Muscle layer of duodenum (tissue), 2 donors: Measurements from ENCODE around the gene SNIP1.
"Not testable (repeated sequence)": the region's sequence is repeated elsewhere in the genome, so short reads cannot be mapped to it uniquely, and the experiment has no call there.

Source experiments
- H3K27ac ChIP-seq: one replicate; pipeline ENCODE4 v1.7.0; 2013; ENCODE audit warnings: mild to moderate bottlenecking, low read length
- H3K27me3 ChIP-seq: one replicate; pipeline ENCODE4 v1.7.0; 2013; ENCODE audit warnings: low read depth, mild to moderate bottlenecking, control low read depth, low read length
- H3K36me3 ChIP-seq, 2 donors: one replicate each; pipeline ENCODE4 v1.7.0; 2013; ENCODE audit warnings: low read length in 2 of 2, control low read depth in 1 of 2, mild to moderate bottlenecking in 1 of 2; ENCODE audit not compliant: insufficient read depth in 2 of 2, control insufficient read depth in 1 of 2
- H3K4me1 ChIP-seq, 2 donors: one replicate each; pipeline ENCODE4 v1.7.0; 2013; ENCODE audit warnings: low read length in 2 of 2, mild to moderate bottlenecking in 2 of 2, control low read depth in 1 of 2, moderate library complexity in 1 of 2; ENCODE audit not compliant: insufficient read depth in 2 of 2, control insufficient read depth in 1 of 2
- H3K4me3 ChIP-seq, 2 donors: one replicate each; pipeline ENCODE4 v1.7.0; 2013; ENCODE audit warnings: low read length in 2 of 2, low read depth in 1 of 2, mild to moderate bottlenecking in 1 of 2
- H3K9me3 ChIP-seq, 2 donors: one replicate each; pipeline ENCODE4 v1.7.0; 2013; ENCODE audit warnings: low read length in 2 of 2, control low read depth in 1 of 2, mild to moderate bottlenecking in 1 of 2; ENCODE audit not compliant: control insufficient read depth in 1 of 2
- donor health status: healthy.

The SNIP1 gene

GRCh38 chr1:37574834-37575480 lies 20.9 kb upstream of the SNIP1 start:
- Histone ChIP-seq H3K4me1 (peaks cover 0 to 11% of the 10 kb centered on the region in 2 donors), H3K4me3 (no peak overlapping the region), H3K36me3 (peaks cover 65% of the 10 kb centered on the region in 2 donors), H3K27ac (peak overlapping the region; percentile 77), H3K9me3 (no peaks in the 10 kb centered on the region), H3K27me3 (no peaks in the 10 kb centered on the region)

- no peak overlapping the region for H3K27ac ChIP-seq
- H3K36me3 ChIP-seq: peaks cover 83 to 88% of the 10 kb centered on the region in 2 donors
- peaks cover 0 to 18% of the 10 kb centered on the region in 2 donors for H3K4me1 ChIP-seq
- H3K27me3 ChIP-seq: no peaks in the 10 kb centered on the region
- H3K9me3 ChIP-seq: no peaks in the 10 kb centered on the region
- H3K4me3 ChIP-seq: no peak overlapping the region
Observed at GRCh38 chr1:37570528-37571334, 16.6 kb upstream of the SNIP1 start.

- peak overlapping the region; percentile 72 for H3K27ac ChIP-seq
- peaks cover 67 to 74% of the 10 kb centered on the region in 2 donors for H3K36me3 ChIP-seq
Observed at GRCh38 chr1:37567023-37567422, 12.9 kb upstream of the SNIP1 start.

GRCh38 chr1:37564892-37565291 lies 10.8 kb upstream of the SNIP1 start:
- peaks cover 0 to 9% of the 10 kb centered on the region in 2 donors for H3K4me1 ChIP-seq
- no peaks in the 10 kb centered on the region for H3K27me3 ChIP-seq
- no peak overlapping the region for H3K4me3 ChIP-seq
- peaks cover 60 to 62% of the 10 kb centered on the region in 2 donors for H3K36me3 ChIP-seq
- no peak overlapping the region for H3K27ac ChIP-seq
- H3K9me3 ChIP-seq: no peaks in the 10 kb centered on the region

More at GRCh38 chr1:37567023-37567422, 12.9 kb upstream of the SNIP1 start:
- H3K4me3 ChIP-seq: no peak overlapping the region
- H3K4me1 ChIP-seq: peaks cover 0 to 9% of the 10 kb centered on the region in 2 donors
- no peaks in the 10 kb centered on the region for H3K27me3 ChIP-seq
- H3K9me3 ChIP-seq: no peaks in the 10 kb centered on the region

GRCh38 chr1:37562984-37563383 lies 8.9 kb upstream of the SNIP1 start:
- Histone ChIP-seq H3K36me3 (peaks cover 42 to 47% of the 10 kb centered on the region in 2 donors), H3K27ac (no peak overlapping the region), H3K27me3 (no peaks in the 10 kb centered on the region), H3K4me3 (no peak overlapping the region), H3K4me1 (peaks cover 0 to 10% of the 10 kb centered on the region in 2 donors), H3K9me3 (no peaks in the 10 kb centered on the region)

- H3K4me3 ChIP-seq: no peak overlapping the region
- H3K36me3 ChIP-seq: peaks cover 27 to 35% of the 10 kb centered on the region in 2 donors
- H3K27ac ChIP-seq: no peak overlapping the region
- H3K4me1 ChIP-seq: peaks cover 0 to 22% of the 10 kb centered on the region in 2 donors
- H3K9me3 ChIP-seq: no peaks in the 10 kb centered on the region
- no peaks in the 10 kb centered on the region for H3K27me3 ChIP-seq
Observed at GRCh38 chr1:37561133-37562132, 7.3 kb upstream of the SNIP1 start.

DNA sequence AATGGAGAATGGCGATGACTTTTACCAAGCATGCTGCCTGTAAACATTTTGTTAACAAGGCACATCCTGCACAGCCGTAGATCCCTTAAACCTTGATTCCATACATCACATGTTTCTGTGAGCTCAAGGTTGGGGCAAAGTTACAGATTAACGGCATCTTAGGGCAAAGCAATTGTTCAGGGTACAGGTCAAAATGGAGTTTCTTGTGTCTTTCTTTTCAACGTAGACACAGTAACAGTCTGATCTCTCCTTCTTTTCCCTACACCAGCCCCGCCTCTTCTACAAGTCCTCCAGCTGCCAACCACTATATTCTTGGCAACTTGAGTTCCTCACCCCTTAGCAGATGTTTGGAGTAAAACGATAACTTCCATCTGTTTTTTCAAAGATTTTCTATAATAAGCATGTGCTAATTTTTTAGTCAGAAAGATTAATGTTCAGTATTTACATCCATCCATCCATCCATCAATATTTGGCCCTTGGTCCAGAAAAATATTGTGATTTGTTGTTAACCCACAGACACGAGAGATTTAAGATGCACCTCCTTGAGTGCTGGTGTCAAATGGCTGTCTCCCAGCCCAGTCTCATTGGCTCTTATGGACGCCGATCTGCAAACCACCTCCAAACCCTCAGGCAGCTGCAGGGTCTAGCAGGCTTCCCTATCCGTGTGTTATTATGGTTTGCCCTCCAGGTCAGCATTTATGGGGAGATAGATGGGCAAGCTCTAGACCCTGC lies 6.5 kb upstream of the SNIP1 start:
- H3K27me3 ChIP-seq: no peaks in the 10 kb centered on the region
- no peaks in the 10 kb centered on the region for H3K9me3 ChIP-seq
- H3K36me3 ChIP-seq: peaks cover 18 to 29% of the 10 kb centered on the region in 2 donors
- H3K4me1 ChIP-seq: peaks cover 0 to 21% of the 10 kb centered on the region in 2 donors
- no peak overlapping the region for H3K4me3 ChIP-seq
- no peak overlapping the region for H3K27ac ChIP-seq

- Histone ChIP-seq H3K36me3 (peaks cover 12 to 23% of the 10 kb centered on the region in 2 donors), H3K4me1 (peaks cover 0 to 21% of the 10 kb centered on the region in 2 donors)
- not testable (repeated sequence) for H3K27me3 ChIP-seq, H3K27ac ChIP-seq, H3K9me3 ChIP-seq, H3K4me3 ChIP-seq
Observed at GRCh38 chr1:37559957-37560379, 5.9 kb upstream of the SNIP1 start.

DNA sequence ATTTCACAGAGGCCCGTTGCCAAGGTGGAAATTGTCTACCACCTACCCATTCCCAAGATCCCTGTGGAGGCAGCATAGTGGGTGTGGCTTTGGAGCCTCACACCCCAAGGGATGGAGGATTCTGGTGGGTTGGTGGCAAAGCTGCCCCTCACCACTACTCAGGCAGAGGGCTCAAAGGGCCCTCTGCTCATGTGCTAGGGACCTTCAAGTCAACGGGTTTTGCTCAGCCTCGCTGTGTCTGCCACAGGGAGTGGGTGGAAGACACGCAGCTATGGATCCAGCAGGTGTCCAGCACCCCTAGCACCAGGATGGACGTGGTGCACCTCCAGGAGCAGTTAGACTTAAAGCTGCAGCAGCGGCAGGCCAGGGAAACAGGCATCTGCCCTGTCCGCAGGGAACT lies 5.0 kb upstream of the SNIP1 start:
- no peaks in the 10 kb centered on the region for H3K9me3 ChIP-seq
- no peak overlapping the region for H3K4me3 ChIP-seq
- H3K36me3 ChIP-seq: peaks cover 9 to 19% of the 10 kb centered on the region in 2 donors
- H3K27me3 ChIP-seq: no peaks in the 10 kb centered on the region
- H3K4me1 ChIP-seq: peaks cover 0 to 21% of the 10 kb centered on the region in 2 donors
- H3K27ac ChIP-seq: no peak overlapping the region

- Histone ChIP-seq H3K36me3 (peaks cover 9 to 19% of the 10 kb centered on the region in 2 donors), H3K4me1 (peaks cover 1 to 22% of the 10 kb centered on the region in 2 donors), H3K9me3 (no peaks in the 10 kb centered on the region), H3K27ac (no peak overlapping the region), H3K27me3 (no peaks in the 10 kb centered on the region), H3K4me3 (no peak overlapping the region)
Observed at GRCh38 chr1:37558411-37558810, 4.3 kb upstream of the SNIP1 start.
